CD4-positive, alpha-beta T cell treated with Interleukin-15 for 4 hours (primary cell): ENCODE data around the gene CDPF1.
"Not testable (repeated sequence)": the region's sequence is repeated elsewhere in the genome, so short reads cannot be mapped to it uniquely, and the experiment has no call there.

ENCODE experiments used
- DNase-seq: peaks from one replicate; pipeline ENCODE4 v3.0.0-alpha.2; 2020; ENCODE audit warnings: low spot score

Gene CDPF1

DNA sequence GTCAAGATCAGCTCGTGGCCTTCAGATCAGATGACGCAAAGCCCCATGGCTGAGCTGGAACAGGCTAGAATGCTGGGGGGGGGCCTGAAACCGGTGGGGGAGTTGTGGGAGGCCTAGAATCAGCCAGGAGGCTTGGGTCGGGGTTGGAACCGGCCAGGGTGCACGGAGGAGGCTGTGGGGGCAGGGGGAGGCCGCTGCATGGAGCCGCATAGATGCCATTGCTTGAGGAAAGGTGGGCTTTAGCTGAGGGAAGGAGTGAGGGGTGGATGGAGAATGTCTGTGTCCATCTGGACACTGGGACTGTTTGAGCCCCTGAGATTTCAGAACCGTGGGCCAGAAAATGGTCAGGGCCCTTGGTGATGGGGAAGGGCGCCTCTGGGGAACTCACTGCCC is 25.2 kb downstream of the CDPF1 start:
- DNase-seq, result no peak

GRCh38 chr22:46224044-46224897 is 25.8 kb downstream of the CDPF1 start:
- DNase-seq, result no peak

- DNase-seq, result no peak
Measured at GRCh38 chr22:46220921-46221320, 29.2 kb downstream of the CDPF1 start.

DNA sequence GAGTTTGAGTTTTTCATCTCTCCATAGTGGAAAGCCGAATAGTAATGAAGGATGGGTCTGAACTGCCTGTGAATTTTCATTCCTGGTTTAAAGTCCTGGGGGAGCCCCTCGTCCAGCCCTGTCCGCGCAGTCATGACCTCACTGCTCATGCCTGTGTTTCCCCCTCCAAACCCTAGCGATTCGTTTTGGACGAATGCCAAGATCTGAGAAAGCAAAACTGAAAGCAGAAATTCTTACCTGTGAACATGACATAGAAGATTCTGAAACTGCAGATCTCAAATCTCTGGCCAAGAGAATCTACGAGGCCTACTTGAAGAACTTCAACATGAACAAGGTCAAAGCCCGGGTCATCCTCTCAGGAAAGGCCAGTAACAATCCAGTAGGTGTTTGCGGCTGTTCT is 30.5 kb downstream of the CDPF1 start:
- peak; percentile 9 for DNase-seq

GRCh38 chr22:46214616-46215015 is 35.5 kb downstream of the CDPF1 start:
- DNase-seq, result no peak

GRCh38 chr22:46214149-46214548 is 35.9 kb downstream of the CDPF1 start:
- DNase-seq, result no peak

DNA sequence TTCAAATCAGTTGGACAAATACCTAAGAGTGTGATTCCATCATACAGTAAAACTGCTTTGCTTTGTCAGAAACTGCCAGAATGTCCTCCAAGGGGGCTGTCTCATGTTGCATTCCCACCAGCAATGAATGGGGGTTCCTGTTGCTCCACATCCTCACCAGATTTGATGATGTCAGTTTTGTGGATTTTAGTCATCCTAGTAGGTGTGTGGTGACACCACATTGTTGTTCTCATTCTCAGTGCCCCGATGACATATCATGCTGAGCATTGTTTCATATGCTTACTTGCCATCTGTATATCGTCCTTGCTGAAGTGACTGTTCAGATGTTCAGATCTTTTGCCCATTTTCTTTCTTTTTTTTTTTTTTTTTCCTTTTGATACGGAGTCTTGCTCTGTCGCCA is 37.0 kb downstream of the CDPF1 start:
- no peak for DNase-seq

DNA sequence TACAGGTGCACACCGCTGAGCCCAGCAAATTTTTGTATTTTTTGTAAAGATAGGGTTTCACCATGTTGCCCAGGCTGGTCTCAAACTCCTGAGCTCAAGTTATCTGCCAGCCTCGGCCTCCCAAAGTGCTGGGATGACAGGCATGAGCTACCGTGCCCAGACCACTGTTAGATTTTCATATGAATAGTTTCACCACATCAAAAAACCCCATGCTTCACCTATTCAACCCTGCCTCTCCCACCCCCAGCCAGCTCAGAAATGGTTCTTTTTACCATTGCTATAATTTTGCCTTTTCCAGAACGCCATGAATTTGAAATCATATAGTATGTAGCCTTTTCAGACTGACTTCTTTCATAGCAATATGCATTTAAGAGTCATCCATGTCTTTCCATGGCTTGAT is 37.9 kb downstream of the CDPF1 start:
- DNase-seq, result no peak

DNA sequence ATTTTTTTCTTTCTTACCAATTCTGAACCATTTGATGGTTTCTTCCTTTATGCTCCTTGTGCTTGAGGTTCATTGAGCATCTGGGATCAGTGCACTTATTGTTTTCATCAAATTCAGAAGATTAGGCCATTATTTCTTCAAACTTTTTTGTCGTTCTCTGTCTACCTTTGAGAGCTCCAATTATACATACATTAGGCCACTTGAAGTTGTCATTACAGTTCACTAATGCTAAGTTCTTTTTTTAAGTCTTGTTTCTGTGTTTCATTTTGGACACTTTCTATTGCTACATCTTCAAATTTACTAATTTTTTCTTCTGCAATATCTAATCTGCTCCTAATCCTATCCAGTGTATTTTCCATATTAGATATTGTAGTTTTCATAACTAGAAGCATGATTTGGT is 40.8 kb downstream of the CDPF1 start:
- no peak for DNase-seq

GRCh38 chr22:46203601-46203980 is 46.5 kb downstream of the CDPF1 start:
- DNase-seq, result no peak

- DNase-seq, result no peak
Measured at GRCh38 chr22:46202897-46203600, 47.0 kb downstream of the CDPF1 start.

DNA sequence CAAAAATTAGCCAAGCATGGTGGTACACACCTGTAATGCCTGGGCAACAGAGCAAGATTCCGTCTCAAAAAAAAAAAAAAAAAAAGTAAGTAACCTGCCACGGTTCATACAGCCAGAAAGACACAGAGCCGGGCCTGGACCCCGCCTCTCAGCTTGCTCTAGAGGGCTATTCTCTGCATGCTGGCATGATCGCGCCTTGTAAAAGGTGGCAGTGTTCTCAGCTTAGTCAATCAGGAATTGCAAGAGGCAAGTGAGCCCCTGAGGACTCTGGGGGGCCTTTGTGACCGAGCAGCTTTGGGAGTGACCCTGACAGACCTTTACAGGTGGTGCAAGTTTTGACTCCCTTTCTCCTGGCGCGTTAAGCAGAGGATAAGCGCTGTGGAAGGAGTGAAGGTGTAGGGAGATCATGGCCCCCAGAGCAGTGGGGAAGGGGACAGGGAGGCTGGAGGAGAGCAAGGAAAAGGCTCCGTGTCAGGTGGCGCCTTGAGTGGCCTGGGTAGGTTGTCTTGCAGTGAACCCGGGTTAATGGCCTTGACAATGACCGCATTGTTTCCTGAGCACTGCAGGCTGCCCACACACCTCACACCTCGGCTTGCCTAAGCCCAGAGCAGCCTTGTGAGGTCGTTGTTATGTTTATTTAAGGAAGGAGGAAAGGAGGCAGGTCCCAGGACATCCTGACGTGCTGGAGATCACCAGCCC is 48.9 kb downstream of the CDPF1 start:
- DNase-seq, result no peak

DNA sequence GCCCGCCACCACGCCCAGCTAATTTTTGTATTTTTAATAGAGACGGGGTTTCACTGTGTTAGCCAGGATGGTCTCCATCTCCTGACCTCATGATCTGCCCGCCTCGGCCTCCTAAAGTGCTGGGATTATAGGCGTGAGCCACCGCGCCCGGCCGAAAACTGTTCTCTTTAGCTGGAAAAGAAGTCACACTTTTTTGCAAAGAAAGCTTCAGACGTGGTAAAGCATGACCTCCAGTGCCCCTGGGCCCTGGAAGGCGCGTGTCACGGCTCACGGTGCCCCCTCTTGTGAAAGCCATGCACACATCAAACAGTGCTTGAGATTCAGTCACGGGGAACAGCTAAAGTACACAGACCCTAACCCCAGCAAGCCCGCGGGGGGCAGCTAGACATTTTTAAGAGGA is 51.3 kb downstream of the CDPF1 start:
- DNase-seq, result not testable (repeated sequence)

- DNase-seq, result no peak
Measured at GRCh38 chr22:46198274-46198673, 51.8 kb downstream of the CDPF1 start.

DNA sequence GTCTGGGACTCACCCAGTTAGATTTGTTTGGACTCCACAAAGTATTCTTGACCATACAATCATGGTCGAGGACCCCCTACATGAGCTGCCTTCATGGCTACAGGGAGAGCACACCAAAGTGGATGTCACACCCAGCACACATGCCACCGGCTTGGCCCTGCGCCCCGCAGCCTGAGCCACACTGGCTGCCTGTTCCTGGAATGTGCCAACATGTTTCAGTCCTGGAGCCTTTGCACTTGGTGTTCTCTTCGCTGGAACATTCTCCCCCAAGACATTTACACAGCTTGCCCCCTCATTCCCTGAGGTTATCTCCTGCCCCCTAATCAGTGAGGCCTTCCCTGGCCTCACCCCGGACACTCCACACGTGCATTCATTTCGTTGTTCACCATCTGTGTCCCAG is 53.8 kb downstream of the CDPF1 start:
- no peak for DNase-seq

GRCh38 chr22:46195487-46196165 is 54.5 kb downstream of the CDPF1 start:
- DNase-seq, result no peak
